ENCODE measurements around the gene MIA2.
"Not testable (repeated sequence)": the region's sequence is repeated elsewhere in the genome, so short reads cannot be mapped to it uniquely, and the experiment has no call there.

Gene MIA2

DNA sequence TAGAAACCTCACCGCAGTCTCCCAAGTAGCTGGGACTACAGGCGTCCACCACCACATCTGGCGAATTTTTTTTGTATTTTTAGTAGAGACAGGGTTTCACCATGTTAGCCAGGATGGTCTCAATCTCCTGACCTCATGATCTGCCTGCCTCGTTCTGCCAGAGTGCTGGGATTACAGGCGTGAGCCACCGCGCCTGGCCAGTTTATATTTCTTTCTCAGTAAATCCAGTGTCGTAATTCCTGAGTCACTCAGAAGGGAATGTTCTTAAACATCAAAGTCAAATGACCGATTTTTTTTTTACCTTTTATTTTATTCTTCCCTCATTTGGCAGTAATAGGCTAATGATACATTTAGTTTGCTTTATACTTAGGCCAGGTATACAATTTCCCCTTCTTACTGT is 118.0 kb downstream of the MIA2 start:
- no peak for FAIRE-seq

DNA sequence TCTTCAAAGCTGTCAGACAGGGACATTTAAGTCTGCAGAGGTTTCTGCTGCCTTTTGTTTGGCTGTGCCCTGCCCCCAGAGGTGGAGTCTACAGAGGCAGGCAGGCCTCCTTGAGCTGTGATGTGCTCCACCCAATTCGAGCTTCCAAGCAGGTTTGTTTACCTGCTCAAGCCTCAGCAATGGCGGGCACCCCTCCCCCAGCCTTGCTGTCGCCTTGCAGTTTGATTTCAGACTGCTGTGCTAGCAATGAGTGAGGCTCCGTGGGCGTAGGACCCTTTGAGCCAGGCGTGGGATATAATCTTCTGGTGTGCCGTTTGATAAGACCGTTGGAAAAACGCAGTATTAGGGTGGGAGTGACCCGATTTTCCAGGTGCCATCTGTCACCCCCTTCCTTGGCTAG is 125.4 kb downstream of the MIA2 start:
- FAIRE-seq, result not testable (repeated sequence)

DNA sequence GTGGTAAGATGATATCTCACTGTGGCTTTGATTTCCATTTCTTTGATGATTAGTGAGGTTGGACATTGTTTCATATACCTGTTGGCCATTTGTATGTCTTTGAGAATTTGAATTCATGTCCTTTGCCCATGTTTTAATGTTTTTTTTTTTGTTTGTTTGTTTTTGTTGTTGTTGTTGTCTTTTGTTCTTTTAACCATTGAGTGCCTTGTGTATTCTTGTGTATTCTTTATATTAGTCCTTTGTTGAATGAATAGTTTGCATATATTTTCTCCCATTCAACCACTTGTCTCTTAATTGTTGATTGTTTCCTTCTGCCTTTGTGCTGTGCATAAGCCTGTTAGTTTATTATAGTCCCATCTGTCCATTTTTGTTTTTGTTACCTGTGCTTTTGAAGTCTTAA is 126.6 kb downstream of the MIA2 start:
- no peak for FAIRE-seq

DNA sequence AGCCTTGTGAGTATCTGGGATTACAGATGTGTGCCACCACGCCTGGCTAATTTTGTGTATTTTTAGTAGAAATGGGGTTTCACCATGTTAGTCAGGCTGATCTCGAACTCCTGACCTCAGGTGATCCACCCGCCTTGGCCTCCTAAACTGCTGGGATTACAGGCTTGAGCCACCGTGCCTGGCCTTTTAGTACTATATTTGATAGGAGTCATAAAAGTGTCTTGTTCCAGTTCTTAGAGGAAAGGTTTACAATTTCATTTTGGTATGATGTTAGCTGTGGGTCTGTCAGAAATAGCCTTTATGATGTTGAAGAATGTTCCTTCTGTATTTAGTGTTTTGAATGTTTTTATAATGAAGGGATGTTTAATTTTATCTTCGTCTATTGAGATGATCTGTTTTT is 127.8 kb downstream of the MIA2 start:
- FAIRE-seq, result not testable (repeated sequence)

DNA sequence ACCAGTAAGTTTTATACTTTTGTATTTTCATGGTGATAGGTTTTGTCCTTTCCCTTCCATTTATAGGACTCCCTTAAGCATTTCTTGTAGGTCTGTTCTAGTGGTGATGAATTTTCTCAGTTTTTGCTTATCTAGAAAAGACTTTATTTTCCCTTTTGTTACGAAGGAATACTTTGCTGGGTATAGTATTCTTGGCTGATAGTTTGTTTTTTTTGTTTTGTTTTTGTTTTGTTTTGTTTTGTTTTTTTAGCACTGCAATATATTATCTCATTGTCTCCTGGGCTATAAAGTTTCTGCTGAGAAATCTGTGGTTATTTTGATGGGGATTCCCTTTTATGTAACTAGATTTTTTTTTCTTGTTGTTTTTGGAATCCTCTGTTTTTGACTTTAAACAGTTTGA is 130.8 kb downstream of the MIA2 start:
- no peak for FAIRE-seq

DNA sequence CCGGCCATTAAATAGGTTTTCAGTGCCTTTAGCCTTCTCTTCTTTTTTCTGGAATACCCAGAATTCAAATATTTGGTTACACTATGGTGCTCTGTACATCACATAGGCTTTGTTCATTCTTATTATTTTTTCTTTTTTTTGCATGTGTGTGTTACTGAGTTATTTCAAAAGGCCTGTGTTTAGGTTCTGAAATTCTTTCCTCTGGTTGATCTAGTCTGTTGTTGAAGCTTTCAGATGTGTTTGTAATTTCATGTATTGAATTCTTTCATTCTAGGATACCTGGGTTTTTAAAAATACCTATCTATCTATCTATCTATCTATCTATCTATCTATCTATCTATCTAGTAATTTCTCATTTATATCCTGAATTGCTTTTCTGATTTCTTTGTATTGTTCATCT is 131.6 kb downstream of the MIA2 start:
- FAIRE-seq, result peak; percentile 30

DNA sequence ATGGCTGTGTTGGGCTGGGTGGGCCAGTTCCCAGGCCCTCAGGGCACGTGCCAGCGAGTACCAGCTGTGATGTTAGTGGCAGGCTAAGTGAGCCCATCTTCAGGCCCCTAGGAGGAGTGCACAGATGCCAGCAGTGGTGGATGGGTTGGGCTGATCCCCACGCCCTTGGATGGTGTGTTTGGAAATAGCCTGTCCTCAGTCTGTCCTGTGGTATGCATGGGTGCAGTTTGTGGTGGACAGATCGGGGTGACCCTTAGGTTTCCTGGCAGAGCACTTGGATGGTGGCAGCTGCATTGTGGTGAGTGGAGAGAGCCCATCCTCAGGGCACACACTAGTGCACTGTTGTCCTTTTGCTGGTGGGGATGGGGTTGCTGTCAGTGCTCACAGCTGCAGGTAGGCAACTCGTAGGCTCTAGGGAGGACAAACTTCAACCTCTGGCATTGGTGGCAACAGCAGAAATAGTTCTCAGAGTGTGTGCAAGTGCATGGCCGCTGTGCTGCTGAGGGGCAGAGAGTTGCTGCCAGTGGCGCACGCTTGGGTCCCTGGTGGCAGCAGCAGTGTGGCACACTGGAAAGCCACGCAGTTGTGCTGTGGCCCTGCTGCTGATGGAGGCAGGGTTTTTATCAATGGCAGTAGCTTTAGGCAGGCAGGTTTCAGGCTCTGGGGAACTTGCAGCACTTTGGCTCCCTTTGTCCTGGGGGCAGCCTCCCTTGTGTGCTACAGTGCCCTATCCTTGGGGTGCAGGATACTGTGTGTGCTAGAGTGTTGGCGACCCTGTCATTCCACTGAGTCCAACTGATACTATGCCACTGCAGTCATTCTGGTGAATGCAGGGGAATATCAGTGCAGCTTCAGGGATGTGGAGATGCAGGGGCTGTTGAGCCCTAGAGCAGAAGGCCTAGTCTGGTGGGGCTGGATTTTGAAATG is 133.0 kb downstream of the MIA2 start:
- no peak for FAIRE-seq

DNA sequence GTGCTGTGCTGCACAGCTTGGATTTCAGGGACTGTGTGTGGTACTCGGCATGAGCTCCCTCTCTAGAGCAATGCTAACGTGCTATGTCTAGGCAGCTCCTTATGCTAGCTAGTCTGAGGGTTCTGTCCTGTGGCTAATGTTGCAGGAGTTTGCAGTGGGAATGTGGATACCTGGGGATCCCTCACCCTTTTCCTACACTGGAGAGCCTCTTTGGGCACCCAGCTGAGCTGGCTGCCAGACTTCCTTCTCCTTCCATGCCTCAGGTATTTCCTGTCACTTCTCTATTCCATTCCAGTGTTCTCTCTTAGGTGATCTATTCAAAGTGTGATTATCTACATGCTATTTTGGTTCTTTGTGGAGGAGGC is 133.7 kb downstream of the MIA2 start:
- FAIRE-seq, result no peak

DNA sequence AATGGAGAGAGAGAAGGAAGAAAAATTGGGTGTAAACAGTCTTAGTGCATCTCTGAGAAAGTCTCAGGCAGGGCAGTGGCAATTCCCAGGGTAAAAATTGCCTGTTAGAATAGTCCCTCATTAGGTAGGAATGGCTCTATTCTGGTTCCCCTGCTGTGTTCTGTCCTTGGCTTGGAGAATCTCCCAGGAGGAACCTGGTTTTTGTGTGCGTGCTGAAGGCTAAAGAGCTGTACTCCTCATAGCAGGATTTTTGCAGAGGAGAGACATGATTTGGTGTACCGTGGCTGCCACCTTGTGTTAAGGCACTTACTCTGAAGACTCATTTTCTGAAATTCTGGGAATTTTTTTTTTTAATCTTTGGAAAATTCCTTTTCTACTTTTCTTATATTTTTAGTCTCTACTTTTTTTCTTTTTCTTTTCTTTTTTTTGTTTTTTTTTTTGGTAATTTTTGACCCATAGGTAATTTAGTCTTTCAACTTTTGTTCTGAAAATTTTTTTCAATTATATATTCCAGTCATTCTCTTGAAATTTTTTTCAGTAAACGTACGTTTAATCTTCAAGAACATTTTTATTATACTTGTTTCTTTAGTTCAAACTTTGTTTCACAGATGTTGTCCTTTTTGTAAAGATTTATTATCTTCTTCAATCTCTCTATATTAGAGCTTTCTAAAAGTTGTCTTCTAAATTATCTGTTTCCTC is 134.7 kb downstream of the MIA2 start:
- FAIRE-seq, result peak; percentile 98

DNA sequence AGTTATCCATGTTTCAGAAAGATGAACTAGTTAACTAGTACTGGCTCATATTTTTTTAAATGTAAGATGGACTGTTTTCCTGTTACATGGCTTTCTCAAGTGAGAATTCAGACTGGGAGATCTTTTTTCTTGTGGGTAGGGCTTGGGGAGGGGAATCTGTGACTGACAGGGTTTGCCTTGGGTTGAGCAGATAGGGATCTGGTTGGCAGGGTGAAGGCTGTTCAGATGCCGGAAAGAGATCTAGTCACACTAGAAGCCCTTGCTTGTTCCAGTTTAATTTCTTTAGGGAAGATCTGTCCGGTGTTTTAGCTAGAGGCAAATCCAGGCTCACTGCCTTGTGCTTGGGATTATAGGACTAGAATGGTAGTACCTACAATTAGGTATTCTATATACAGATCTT is 135.3 kb downstream of the MIA2 start:
- no peak for FAIRE-seq

DNA sequence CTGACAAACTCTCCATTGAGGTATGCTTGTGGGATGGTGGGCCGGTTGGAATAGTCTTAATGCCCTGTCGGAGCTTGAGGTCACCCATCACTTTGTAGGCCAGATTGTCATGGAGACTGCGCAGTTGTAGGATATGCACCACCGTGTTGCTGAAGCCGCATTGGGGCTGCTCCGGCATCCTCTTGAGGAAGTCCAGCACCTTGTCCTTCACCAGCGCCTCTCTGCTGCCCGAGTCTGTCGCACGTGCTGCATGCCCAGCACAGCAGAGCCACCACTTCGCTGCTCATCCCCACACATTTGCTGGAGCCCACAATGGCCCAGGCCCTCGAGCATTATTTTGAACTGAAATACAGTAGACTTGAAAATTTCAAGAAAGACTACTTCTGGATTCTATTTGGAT is 136.7 kb downstream of the MIA2 start:
- FAIRE-seq, result no peak

DNA sequence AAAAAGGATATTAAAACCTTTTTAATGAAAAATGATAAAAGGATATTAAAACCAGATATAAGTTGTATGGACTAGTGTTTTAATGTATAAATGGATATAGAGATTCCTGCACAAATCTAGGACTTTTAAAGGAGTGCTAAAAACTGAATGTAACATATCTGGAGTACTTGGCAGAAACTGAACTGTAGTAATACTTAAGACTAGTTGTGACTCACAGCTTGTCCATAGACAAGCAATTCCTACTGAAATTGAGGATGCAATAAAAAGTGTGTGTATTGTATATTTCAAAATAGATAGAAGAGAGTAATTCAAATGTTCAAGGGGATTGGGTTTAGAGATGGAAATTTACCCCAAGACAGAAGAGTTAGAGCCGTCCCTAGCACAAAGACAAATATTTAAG is 138.9 kb downstream of the MIA2 start:
- no peak for FAIRE-seq

DNA sequence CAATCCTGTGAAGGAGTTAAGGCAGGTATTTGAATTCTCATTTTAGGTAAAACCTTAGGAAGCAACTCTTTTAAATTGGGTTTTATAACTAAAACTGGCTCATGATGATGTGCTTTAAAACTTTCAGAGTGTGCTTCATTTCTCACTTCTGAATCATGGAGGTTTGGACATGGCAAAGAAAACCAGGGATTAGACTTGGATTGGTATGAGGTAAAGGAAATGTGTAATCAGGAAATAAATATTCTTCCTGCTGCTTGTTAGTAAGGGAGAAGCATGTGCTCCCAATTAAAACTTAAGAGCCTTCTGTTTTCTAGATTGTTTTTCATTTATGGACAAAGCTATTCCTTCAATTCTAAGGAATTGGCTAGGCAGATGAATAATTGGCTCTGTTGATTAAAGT is 141.1 kb downstream of the MIA2 start:
- FAIRE-seq, result no peak

DNA sequence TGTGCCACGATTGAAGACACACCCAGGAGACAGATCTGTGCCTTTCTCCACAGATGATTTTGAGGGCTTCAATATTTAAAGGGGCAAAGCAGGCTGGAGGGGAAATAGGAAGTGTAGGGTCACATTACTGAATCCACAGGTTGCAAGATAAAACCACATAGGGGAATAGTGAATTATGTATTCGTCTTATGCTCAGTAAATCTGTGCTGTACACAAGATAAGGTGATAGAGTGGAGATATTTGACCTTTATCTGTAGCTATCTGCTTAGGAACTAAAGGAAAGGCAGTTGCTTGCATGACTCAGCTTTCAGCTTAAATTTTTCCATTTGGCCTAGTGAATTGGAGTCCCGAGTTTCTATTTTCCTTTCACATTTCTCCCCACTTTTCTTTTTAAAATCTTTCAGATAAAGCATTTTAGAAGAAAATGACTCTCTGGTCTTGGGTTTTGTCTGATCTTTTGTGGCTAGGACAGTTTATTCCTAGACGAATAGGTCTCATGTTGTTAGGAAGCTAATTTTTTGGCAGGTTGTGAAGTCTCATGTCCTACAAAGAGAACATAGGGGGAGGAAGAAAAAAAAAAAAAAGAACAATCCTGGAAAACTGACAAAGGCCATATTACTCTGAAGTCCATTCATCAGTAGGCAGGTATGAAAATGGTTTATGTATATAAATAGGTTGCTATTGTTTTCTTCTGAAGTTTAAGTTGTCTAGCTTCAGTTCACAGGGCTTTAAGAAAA is 143.1 kb downstream of the MIA2 start:
- FAIRE-seq, result no peak

DNA sequence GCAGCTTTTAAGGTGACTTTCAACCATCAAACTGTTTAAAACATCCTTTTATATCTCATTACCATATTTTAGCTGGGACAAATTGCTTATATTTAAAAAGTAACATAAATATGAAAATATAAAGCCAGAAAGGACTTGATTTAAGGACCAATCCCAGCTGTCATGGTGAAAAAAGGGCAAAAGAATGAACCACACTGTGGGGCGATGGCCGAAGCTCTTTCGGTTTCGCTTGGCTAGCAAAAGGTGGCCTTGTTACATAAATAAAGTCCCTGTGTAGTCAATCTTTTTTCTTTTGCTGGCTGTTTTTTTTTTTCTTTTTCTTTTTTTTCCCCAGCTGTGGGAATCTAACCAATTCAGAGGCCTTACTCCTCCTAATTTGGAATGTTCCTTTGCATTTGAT is 147.7 kb downstream of the MIA2 start:
- no peak for FAIRE-seq

DNA sequence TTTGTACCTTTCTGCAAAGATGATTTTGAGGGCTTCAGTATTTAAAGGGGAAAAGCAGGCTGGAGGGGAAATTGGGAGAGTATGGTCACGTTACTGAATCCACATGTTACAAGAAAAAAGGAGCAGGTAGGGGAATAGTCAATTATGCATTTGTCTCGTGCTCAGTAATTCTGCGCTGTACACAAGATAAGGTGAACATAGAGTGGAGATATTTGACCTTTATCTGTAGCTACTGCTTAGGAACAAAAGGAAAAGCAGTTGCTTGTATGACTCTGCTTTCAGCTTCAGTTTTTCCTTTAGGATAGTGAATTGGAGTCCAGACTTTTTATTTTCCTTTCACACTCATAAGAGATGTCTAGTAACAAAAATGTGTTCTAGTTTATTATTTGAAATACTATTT is 148.7 kb downstream of the MIA2 start:
- no peak for FAIRE-seq

DNA sequence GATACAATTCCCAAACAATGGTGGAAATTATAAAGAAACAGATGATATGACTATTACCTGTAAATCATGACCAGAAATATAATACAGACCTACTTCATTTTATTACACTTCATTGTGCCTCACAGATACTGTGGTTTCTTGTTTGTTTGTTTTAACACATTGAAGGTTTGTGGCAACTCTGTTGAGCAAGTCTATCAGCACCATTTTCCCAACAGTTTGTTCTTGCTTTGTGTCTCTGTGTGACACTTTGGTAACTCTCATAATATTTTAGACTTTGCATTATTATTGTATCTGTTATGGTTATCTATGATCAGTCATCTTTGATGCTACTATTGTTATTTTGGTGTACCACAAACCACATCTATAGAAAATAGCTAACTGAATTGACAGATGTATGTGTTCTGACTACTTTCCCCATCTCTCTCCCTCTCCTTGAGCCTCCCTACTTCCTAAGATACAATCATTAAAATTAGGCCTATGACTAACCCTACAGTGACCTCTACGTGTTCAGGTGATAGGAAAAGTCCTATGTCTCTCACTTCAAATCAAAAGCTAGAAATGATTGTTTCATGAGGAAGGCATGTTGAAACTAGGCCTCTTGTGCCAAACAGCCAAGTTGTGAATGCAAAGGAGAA is 149.4 kb downstream of the MIA2 start:
- no peak for FAIRE-seq

DNA sequence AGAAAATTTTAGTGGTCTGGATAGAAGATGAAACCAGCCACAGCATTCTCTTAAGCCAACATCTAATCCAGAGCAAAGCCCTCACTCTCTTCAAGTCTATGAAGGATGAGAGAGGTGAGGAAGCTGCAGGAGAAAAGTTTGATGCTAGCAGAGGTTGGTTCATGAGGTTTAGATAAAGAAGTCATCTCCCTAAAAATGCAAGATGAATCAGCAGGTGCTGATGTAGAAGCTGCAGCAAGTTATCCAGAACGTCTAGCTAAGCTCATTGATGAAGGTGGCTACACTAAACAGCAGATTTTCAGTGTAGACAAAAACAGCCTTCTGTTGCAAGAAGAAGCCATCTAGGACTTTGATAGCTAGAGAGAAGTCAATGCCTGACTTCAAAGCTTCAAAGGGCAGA is 150.0 kb downstream of the MIA2 start:
- no peak for FAIRE-seq

DNA sequence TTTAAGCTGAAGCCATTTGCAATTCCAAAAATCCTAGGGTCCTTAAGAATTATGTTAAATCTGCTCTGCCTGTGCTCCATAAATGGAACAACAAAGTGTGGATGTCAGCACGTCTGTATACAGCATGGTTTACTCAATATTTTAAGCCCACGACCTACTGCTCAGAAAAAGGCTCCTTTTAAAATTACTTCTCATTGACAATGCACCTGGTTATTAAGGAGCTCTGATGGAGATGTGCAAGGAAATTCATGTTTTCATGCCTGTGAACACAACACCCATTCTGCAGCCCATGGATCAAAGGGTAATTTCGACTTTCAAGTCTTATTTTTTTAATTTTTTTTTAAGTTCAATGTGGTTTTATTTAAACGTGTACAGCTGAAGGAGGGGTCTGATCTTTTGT is 150.5 kb downstream of the MIA2 start:
- FAIRE-seq, result no peak

DNA sequence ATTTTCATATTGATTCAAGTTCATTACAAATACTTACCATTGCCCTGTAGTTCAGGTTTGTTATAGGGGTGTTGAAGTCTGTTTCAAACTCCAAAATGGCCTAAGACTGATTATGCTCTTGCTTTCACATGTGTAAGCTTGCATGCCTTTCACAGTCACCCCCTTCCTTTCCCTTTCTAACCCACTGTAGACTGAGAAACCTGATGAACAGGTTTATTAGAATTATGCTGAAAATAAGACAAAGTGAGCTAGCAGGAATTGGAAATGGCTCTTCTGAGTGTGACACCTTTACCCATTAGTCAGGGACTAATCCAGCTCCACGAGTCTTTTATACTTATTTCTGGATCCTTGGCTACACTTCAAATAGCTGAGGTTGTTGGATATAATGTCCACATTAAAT is 159.6 kb downstream of the MIA2 start:
- FAIRE-seq, result peak; percentile 68

DNA sequence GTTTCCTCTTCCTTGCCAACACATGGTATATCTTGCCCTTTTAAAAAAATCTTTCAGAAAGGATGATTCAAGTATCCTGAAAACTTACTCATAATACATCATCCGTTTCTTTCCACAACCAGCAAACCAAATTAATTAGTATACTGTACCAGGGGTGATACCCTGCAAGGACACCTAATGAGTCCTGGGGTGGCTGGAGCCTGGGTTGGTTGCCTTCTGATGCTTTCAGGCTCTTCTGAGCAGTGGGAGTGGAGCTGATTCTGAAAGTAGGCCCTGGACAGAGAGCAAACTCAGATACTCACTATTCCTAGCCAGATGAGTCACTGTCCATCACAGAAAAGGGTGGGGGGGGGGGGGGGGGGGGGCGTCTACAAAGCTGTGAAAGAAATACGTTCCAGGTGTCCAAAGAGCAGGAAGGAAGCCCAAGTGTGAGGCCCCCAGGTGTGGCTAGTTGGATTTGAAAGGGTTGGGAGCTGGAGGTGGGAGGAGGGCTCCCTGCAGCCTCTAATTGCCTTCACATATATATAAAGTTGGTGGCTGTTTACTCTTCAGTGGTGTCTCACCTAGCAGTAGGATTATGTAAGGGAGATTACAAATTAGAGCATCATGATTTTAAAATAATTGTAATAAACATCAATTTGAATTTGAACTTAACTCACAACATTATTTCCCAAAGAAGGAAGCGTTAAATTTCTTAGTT is 162.0 kb downstream of the MIA2 start:
- no peak for FAIRE-seq

DNA sequence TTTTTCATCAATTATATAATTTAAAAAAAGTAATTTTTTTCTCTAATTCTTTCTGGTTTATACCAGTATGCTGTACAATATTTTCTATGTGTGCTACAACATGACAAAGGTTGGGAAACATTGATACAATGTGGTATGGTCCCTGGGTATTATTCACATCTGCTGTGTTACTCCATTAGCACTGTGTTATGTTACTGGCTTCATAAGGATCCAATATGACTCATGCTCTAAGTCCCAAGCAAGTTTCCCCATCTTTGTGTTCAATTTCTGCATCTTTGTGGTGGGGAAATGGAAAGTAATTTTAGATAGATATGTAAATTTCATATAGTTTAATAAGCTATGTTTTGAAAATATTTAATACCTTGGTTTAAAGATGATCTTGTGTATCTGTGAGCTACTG is 162.7 kb downstream of the MIA2 start:
- FAIRE-seq, result no peak

DNA sequence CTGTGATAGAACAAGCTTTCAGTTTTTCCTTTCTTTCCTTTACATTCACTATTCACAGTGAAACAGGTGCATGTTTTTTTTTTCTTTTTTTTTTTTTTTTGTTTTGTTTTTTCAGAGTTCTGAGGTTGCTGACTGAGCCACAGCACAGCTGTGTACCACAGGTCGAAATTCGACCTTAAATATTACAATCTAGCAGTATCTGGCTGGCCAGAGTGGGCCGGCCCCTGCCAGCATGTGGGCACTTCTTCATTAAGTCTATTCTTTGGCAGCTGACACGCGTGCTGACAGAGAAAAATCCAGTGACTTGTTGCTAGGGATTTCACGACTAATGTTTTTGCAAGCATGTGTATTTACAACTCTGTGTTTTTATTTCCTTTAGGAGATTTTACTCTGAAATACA is 164.7 kb downstream of the MIA2 start:
- FAIRE-seq, result no peak
